ENCODE measurements around the gene FCRL6.

Gene FCRL6

DNA sequence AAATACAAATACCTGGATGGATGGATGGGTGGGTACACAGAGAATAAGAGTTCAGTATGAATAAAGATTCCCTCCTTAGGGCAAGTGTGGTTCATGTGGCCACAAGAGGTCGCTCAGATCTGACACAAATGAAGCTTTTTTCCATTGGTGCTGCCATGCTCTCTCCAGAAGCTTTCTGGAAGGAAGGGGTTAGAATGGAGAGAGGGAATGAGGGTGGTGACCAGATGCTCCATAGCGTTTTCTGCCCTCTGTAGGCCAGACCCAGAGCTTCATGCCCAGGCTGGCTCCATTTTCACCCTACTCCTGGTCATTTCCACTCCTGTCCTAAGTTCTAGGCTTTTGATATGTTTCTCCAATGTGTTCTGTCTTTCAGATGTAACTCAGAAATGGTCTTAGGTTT is 3.3 kb upstream of the FCRL6 start:
- 0% methylated on average over 1 of the region's 2 CpGs for WGBS
- Histone ChIP-seq H2BK15ac (ENCODE audit: low read depth, poor library complexity, severe bottlenecking) (no peak overlapping the region), H3K4me1 (ENCODE audit: control insufficient read depth, insufficient read depth, low read depth, low read length) (peaks cover 4% of the 10 kb centered on the region), H2AK5ac (ENCODE audit: low read length, severe bottlenecking) (no peak overlapping the region), H3K4me2 (ENCODE audit: low read length, poor library complexity, severe bottlenecking) (no peak overlapping the region), H3K79me1 (replicated peaks; ENCODE audit: low read length, poor library complexity, severe bottlenecking) (no peaks in the 10 kb centered on the region), H3K4me3 (ENCODE audit: insufficient read depth in 1 of 2, low read depth in 1 of 2, low read length in 2 of 2) (no peak overlapping the region), H2BK12ac (ENCODE audit: low read length in 2 of 2) (no peak overlapping the region), H3K27me3 (ENCODE audit: control insufficient read depth in 1 of 2, insufficient read depth in 1 of 2, low read length in 2 of 2) (peaks cover 21 to 29% of the 10 kb centered on the region in 2 experiments), H4K8ac (ENCODE audit: low read length) (no peak overlapping the region), H3K9me3 (ENCODE audit: control insufficient read depth, low read length) (no peaks in the 10 kb centered on the region), H3K14ac (ENCODE audit: low read length in 2 of 2) (no peak overlapping the region), H2BK120ac (ENCODE audit: low read depth, low read length) (no peak overlapping the region), H3K23ac (ENCODE audit: low read length in 2 of 2) (no peak overlapping the region), H2AFZ (ENCODE audit: low read depth, low read length) (no peak overlapping the region), H4K91ac (ENCODE audit: low read length) (no peak overlapping the region), H3K18ac (ENCODE audit: low read depth in 1 of 2, low read length in 2 of 2) (no peak overlapping the region), H3K36me3 (ENCODE audit: control insufficient read depth in 1 of 2, insufficient read depth in 2 of 2, low read depth in 1 of 2, low read length in 2 of 2) (no peaks in the 10 kb centered on the region), H2BK5ac (ENCODE audit: low read depth, low read length, poor library complexity, severe bottlenecking) (no peak overlapping the region), H3K27ac (ENCODE audit: low read length, poor library complexity, severe bottlenecking) (peak overlapping the region; percentile 15), H3K9ac (ENCODE audit: low read length) (peak overlapping the region; percentile 51), H3K4ac (ENCODE audit: low read depth in 1 of 2, low read length in 2 of 2) (no peak overlapping the region)
- DNase-seq: peak; percentile 89

DNA sequence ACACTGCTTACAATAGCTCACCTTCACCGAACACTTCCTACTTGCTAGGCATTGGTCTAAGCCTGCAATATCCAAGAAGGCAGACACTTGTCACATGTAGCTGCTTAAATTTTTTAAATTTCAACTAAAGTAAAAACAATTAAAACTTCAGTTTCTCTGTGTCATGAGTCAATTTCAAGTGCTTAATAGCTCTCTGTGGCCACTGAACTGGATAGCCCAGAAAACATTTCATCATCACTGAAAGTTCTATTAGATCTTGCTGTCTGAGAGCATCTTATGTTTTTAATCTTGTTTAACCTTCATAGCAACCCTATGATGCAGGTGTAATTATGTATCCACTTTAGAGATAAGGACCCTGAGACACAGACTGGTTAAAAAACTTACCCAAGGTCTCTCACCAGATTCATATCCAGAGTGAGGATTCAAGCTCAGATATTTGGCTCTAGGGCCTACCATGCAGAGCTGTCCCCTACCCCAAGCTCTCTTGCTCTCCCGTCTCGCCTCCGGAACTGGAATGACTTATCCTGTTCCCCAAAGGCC is 2.6 kb upstream of the FCRL6 start:
- no peaks in the 10 kb centered on the region for H3K9me3 ChIP-seq (ENCODE audit: control insufficient read depth, low read length)
- H3K9ac ChIP-seq (ENCODE audit: low read length): peak overlapping the region; percentile 51
- H2AK5ac ChIP-seq (ENCODE audit: low read length, severe bottlenecking): no peak overlapping the region
- no peak overlapping the region for H3K4ac ChIP-seq (ENCODE audit: low read depth in 1 of 2, low read length in 2 of 2)
- no peaks in the 10 kb centered on the region for H3K79me1 ChIP-seq (replicated peaks; ENCODE audit: low read length, poor library complexity, severe bottlenecking)
- no peaks in the 10 kb centered on the region for H3K36me3 ChIP-seq (ENCODE audit: control insufficient read depth in 1 of 2, insufficient read depth in 2 of 2, low read depth in 1 of 2, low read length in 2 of 2)
- H3K4me3 ChIP-seq (ENCODE audit: insufficient read depth in 1 of 2, low read depth in 1 of 2, low read length in 2 of 2): no peak overlapping the region
- H3K4me2 ChIP-seq (ENCODE audit: low read length, poor library complexity, severe bottlenecking): no peak overlapping the region
- H2BK15ac ChIP-seq (ENCODE audit: low read depth, poor library complexity, severe bottlenecking): no peak overlapping the region
- H2BK5ac ChIP-seq (ENCODE audit: low read depth, low read length, poor library complexity, severe bottlenecking): no peak overlapping the region
- no peak overlapping the region for H2BK120ac ChIP-seq (ENCODE audit: low read depth, low read length)
- H3K14ac ChIP-seq (ENCODE audit: low read length in 2 of 2): no peak overlapping the region
- no peak overlapping the region for H4K91ac ChIP-seq (ENCODE audit: low read length)
- DNase-seq: peak; percentile 12
- peaks cover 20 to 29% of the 10 kb centered on the region in 2 experiments for H3K27me3 ChIP-seq (ENCODE audit: control insufficient read depth in 1 of 2, insufficient read depth in 1 of 2, low read length in 2 of 2)
- no peak overlapping the region for H2AFZ ChIP-seq (ENCODE audit: low read depth, low read length)
- H4K8ac ChIP-seq (ENCODE audit: low read length): no peak overlapping the region
- H2BK12ac ChIP-seq (ENCODE audit: low read length in 2 of 2): no peak overlapping the region
- 100% methylated on average over 4 of the region's 4 CpGs for WGBS
- H3K27ac ChIP-seq (ENCODE audit: low read length, poor library complexity, severe bottlenecking): peak overlapping the region; percentile 36
- H3K18ac ChIP-seq (ENCODE audit: low read depth in 1 of 2, low read length in 2 of 2): no peak overlapping the region
- H3K4me1 ChIP-seq (ENCODE audit: control insufficient read depth, insufficient read depth, low read depth, low read length): peaks cover 4% of the 10 kb centered on the region
- no peak overlapping the region for H3K23ac ChIP-seq (ENCODE audit: low read length in 2 of 2)

DNA sequence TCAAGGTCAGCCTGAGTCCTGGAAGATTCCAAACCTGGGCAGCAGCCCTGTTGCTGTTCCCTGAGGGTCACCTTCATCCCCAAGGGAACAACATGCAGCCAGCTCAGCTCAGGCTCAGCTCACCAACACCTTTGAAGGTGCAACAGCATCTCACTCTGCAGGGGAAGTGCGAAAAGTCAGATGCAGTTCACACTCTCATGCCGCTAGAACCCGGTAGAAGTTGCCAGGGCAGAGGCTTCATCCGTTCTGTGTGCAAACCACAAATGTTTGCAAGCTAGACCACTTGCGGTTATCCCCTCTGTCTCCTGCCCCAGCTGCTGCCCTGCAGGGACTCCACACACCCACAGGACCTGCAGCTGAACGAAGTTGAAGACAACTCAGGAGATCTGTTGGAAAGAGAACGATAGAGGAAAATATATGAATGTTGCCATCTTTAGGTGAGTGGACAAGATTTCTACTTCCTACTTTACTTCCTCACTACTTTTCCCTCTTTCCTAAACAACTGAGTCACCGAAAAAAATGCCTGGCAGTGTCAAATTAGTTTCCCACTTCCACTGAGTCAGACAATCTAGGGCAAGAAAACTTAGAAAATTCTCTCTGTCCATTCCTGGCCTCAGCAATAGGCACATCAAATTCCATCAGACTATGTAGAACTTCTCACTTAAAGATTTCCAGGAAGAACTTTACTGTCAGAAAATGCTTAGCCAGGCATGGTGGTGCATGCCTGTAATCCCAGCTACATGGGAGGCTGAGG is 1.8 kb upstream of the FCRL6 start:
- Histone ChIP-seq H3K9me3 (ENCODE audit: control insufficient read depth, low read length) (no peaks in the 10 kb centered on the region), H3K27me3 (ENCODE audit: control insufficient read depth in 1 of 2, insufficient read depth in 1 of 2, low read length in 2 of 2) (peaks cover 15 to 21% of the 10 kb centered on the region in 2 experiments)
- 84% methylated on average over 7 of the region's 8 CpGs for WGBS

DNA sequence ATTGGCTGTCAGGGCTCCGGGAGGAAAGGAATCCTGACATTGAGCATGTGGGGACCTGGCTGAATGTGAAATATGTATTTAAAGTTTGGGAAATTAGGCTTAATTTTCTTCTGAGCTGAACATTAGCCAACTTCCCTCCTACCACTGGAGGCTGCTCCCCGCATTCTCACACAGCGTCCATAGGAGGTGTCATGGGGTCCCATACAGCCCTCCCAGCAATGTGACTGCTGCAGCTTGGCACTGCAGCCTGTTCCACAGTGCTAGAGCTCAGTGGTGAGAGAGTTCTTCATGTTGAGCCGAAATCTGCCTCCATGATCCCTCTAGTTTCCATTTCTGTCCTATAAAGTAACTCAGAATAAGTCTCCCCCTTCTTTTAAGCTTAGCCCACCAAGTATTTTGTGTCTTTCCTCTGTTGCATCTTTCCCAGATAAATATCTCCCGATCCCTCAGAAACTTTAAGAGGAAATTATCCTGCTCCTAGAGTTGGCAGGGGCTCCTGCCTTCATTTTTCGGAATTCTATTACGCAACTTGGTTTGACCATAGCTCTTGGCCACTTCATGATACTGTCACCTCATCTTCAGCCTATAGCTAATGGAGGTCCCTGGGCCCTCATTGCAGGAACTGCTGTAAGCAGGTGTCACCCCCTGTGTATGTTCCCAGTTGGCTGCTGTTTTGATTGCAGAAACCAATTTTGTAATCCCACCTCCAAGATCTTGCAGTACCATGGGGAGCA is 2.0 kb downstream of the FCRL6 start:
- H3K36me3 ChIP-seq (ENCODE audit: control insufficient read depth in 1 of 2, insufficient read depth in 2 of 2, low read depth in 1 of 2, low read length in 2 of 2): no peaks in the 10 kb centered on the region
- no peak overlapping the region for H3K14ac ChIP-seq (ENCODE audit: low read length in 2 of 2)
- no peak overlapping the region for H4K91ac ChIP-seq (ENCODE audit: low read length)
- peaks cover 0 to 8% of the 10 kb centered on the region in 2 experiments for H3K27me3 ChIP-seq (ENCODE audit: control insufficient read depth in 1 of 2, insufficient read depth in 1 of 2, low read length in 2 of 2)
- no peak for DNase-seq
- no peak overlapping the region for H2BK5ac ChIP-seq (ENCODE audit: low read depth, low read length, poor library complexity, severe bottlenecking)
- no peak overlapping the region for H3K4me2 ChIP-seq (ENCODE audit: low read length, poor library complexity, severe bottlenecking)
- H2BK15ac ChIP-seq (ENCODE audit: low read depth, poor library complexity, severe bottlenecking): no peak overlapping the region
- H3K9me3 ChIP-seq (ENCODE audit: control insufficient read depth, low read length): no peaks in the 10 kb centered on the region
- H2BK12ac ChIP-seq (ENCODE audit: low read length in 2 of 2): no peak overlapping the region
- no peak overlapping the region for H3K27ac ChIP-seq (ENCODE audit: low read length, poor library complexity, severe bottlenecking)
- H3K18ac ChIP-seq (ENCODE audit: low read depth in 1 of 2, low read length in 2 of 2): no peak overlapping the region
- H2BK120ac ChIP-seq (ENCODE audit: low read depth, low read length): no peak overlapping the region
- peaks cover 4% of the 10 kb centered on the region for H3K4me1 ChIP-seq (ENCODE audit: control insufficient read depth, insufficient read depth, low read depth, low read length)
- H3K23ac ChIP-seq (ENCODE audit: low read length in 2 of 2): no peak overlapping the region
- H3K9ac ChIP-seq (ENCODE audit: low read length): no peak overlapping the region
- H2AK5ac ChIP-seq (ENCODE audit: low read length, severe bottlenecking): no peak overlapping the region
- no peak overlapping the region for H4K8ac ChIP-seq (ENCODE audit: low read length)
- H3K4ac ChIP-seq (ENCODE audit: low read depth in 1 of 2, low read length in 2 of 2): no peak overlapping the region
- H2AFZ ChIP-seq (ENCODE audit: low read depth, low read length): no peak overlapping the region
- H3K4me3 ChIP-seq (ENCODE audit: insufficient read depth in 1 of 2, low read depth in 1 of 2, low read length in 2 of 2): no peak overlapping the region
- 71% methylated on average over 7 of the region's 7 CpGs for WGBS
- no peaks in the 10 kb centered on the region for H3K79me1 ChIP-seq (replicated peaks; ENCODE audit: low read length, poor library complexity, severe bottlenecking)

More for the DNA sequence above, 1.8 kb upstream of the FCRL6 start:
- Histone ChIP-seq H4K91ac (ENCODE audit: low read length) (no peak overlapping the region), H2BK12ac (ENCODE audit: low read length in 2 of 2) (no peak overlapping the region), H3K4me1 (ENCODE audit: control insufficient read depth, insufficient read depth, low read depth, low read length) (peaks cover 4% of the 10 kb centered on the region), H3K14ac (ENCODE audit: low read length in 2 of 2) (no peak overlapping the region), H3K18ac (ENCODE audit: low read depth in 1 of 2, low read length in 2 of 2) (no peak overlapping the region), H2AFZ (ENCODE audit: low read depth, low read length) (no peak overlapping the region), H2BK5ac (ENCODE audit: low read depth, low read length, poor library complexity, severe bottlenecking) (no peak overlapping the region), H3K4ac (ENCODE audit: low read depth in 1 of 2, low read length in 2 of 2) (no peak overlapping the region), H3K9ac (ENCODE audit: low read length) (no peak overlapping the region), H3K36me3 (ENCODE audit: control insufficient read depth in 1 of 2, insufficient read depth in 2 of 2, low read depth in 1 of 2, low read length in 2 of 2) (no peaks in the 10 kb centered on the region), H3K27ac (ENCODE audit: low read length, poor library complexity, severe bottlenecking) (no peak overlapping the region), H2AK5ac (ENCODE audit: low read length, severe bottlenecking) (no peak overlapping the region), H3K4me2 (ENCODE audit: low read length, poor library complexity, severe bottlenecking) (no peak overlapping the region), H4K8ac (ENCODE audit: low read length) (no peak overlapping the region), H2BK120ac (ENCODE audit: low read depth, low read length) (no peak overlapping the region), H3K79me1 (replicated peaks; ENCODE audit: low read length, poor library complexity, severe bottlenecking) (no peaks in the 10 kb centered on the region), H3K4me3 (ENCODE audit: insufficient read depth in 1 of 2, low read depth in 1 of 2, low read length in 2 of 2) (no peak overlapping the region), H3K23ac (ENCODE audit: low read length in 2 of 2) (no peak overlapping the region), H2BK15ac (ENCODE audit: low read depth, poor library complexity, severe bottlenecking) (no peak overlapping the region)
- DNase-seq: no peak
